HepG2 (cell line): ENCODE results near the gene ARHGAP21.

Source experiments
- BRD4 ChIP-seq: sonication (generic); formaldehyde crosslinking; IDR thresholded peaks from 2 replicates; pipeline ENCODE4 v1.4.0; 2020; ENCODE audit warnings: missing genetic modification reagents
- CEBPB ChIP-seq: IDR thresholded peaks from 2 replicates; pipeline ENCODE4 v1.6.1; 2011; ENCODE audit warnings: low read depth, low read length, improper control_type of control experiment, borderline replicate concordance
- CTCF ChIP-seq: sonication (generic); formaldehyde crosslinking; IDR thresholded peaks from 2 replicates; pipeline ENCODE4 v1.5.0; 2020; ENCODE audit warnings: mild to moderate bottlenecking, missing genetic modification reagents, moderate library complexity
- DR1 ChIP-seq: sonication (generic); formaldehyde crosslinking; IDR thresholded peaks from 2 replicates; pipeline ENCODE4 v1.8.0; 2021; ENCODE audit warnings: mild to moderate bottlenecking, missing genetic modification reagents, inconsistent platforms
- EZH2 ChIP-seq: conservative IDR thresholded peaks from 2 replicates; pipeline ENCODE4 v1.6.1; 2012; ENCODE audit warnings: mild to moderate bottlenecking, low read depth, low read length, moderate library complexity
- MNT ChIP-seq: fragments of 450-650 bp; IDR thresholded peaks from 2 replicates; pipeline ENCODE4 v1.6.1; 2016
- NONO ChIP-seq, 2 experiments: fragments of 450-650 bp in 1 of 2; sonication (generic) in 1 of 2; formaldehyde crosslinking in 1 of 2; IDR thresholded peaks in 1 of 2; conservative IDR thresholded peaks in 1 of 2; 2 replicates each; pipeline versions ENCODE4 v1.6.1 to v1.8.0; 2017 to 2022; ENCODE audit warnings: mild to moderate bottlenecking in 1 of 2, missing genetic modification reagents in 1 of 2, moderate library complexity in 1 of 2
- NR2C2 ChIP-seq: sonication (generic); formaldehyde crosslinking; IDR thresholded peaks from 2 replicates; pipeline ENCODE4 v1.4.0; 2020; ENCODE audit warnings: missing genetic modification reagents, mild to moderate bottlenecking, moderate library complexity, borderline replicate concordance
- NRL ChIP-seq: sonication (generic); formaldehyde crosslinking; IDR thresholded peaks from 2 replicates; pipeline ENCODE4 v1.5.0; 2020; ENCODE audit warnings: missing genetic modification reagents, mild to moderate bottlenecking, moderate library complexity, borderline replicate concordance
- RAD21 ChIP-seq: fragments of 450-650 bp; formaldehyde crosslinking; IDR thresholded peaks from 2 replicates; pipeline ENCODE4 v1.5.0; 2020; ENCODE audit warnings: mild to moderate bottlenecking
- ZC3H4 ChIP-seq: sonication (generic); formaldehyde crosslinking; IDR thresholded peaks from 2 replicates; pipeline ENCODE4 v1.4.0; 2020; ENCODE audit warnings: missing genetic modification reagents, borderline replicate concordance
- ZNF274 ChIP-seq: sonication (generic); formaldehyde crosslinking; IDR thresholded peaks from 2 replicates; pipeline ENCODE4 v1.5.1; 2020; ENCODE audit warnings: mild to moderate bottlenecking, missing genetic modification reagents
- ZNF552 ChIP-seq: sonication (generic); formaldehyde crosslinking; IDR thresholded peaks from 2 replicates; pipeline ENCODE4 v1.9.0; 2022; ENCODE audit warnings: missing genetic modification reagents, mild to moderate bottlenecking, borderline replicate concordance

- no peak for TF ChIP-seq CEBPB
- TF ChIP-seq RAD21, result no peak
- no peak for TF ChIP-seq NR2C2 (CRISPR knock-in tag)
- TF ChIP-seq EZH2, result no peak
- TF ChIP-seq NRL, result no peak
- TF ChIP-seq CTCF (CRISPR knock-in tag), result no peak
- TF ChIP-seq NONO (IDR thresholded peaks at IDR 0.05), result no peak
- TF ChIP-seq NONO (CRISPR knock-in tag; conservative IDR thresholded peaks at IDR 0.05), result no peak
- no peak for TF ChIP-seq MNT
- TF ChIP-seq DR1 (CRISPR knock-in tag), result no peak
- no peak for TF ChIP-seq ZNF274 (CRISPR knock-in tag)
- TF ChIP-seq ZC3H4 (CRISPR knock-in tag), result no peak
- TF ChIP-seq BRD4 (CRISPR knock-in tag), result no peak
- TF ChIP-seq ZNF552 (CRISPR knock-in tag), result no peak
These were observed 29.6 kb downstream of the ARHGAP21 start for GRCh38 chr10:24694086-24694485.
